Measurements from ENCODE around the gene NUP98.
"Not testable (repeated sequence)": the region's sequence is repeated elsewhere in the genome, so short reads cannot be mapped to it uniquely, and the experiment has no call there.

NUP98 gene

GRCh38 chr11:3799143-3799542 lies 1.8 kb upstream of the NUP98 start:
- Mint-ChIP-seq H3K4me1 (peaks cover 15% of the 10 kb centered on the region), H3K27me3 (no peaks in the 10 kb centered on the region), H3K9me3 (no peaks in the 10 kb centered on the region), H3K27ac (peak overlapping the region; percentile 95), H3K4me3 (peak overlapping the region; percentile 92), H3K36me3 (no peaks in the 10 kb centered on the region)
- ATAC-seq (ENCODE audit: low read depth) (no peak), DNase-seq (ENCODE audit: low spot score in 2 of 2) (no peak)

DNA sequence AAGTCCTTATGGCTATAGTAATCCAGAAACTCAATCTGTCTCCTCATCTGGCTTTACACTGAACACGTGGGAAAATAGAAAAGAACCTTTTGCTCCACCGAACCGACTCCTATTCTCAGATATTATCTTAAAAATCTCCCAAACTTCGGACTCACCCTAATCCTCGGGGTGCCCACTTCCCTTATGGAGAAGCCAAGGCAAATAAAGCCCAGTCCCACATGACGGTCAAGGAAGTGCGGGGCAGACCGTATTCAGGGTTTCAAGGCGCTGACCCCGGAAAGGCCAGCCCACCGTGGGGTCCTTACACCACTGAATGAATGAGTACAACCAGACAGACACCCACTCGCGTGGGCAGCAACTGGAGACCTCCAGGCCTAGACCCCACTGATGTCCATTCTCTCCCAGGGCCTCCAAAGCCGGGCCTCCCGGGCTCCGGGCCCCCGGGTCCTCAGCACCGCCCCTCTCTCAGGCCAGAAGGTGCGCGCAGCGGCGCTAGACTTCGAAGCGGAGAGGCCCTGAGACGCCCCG lies 489 bp downstream of the NUP98 start:
- peak; percentile 31 for ATAC-seq (ENCODE audit: low read depth)
- DNase-seq (ENCODE audit: low spot score in 2 of 2): no peak
- H3K4me1 Mint-ChIP-seq: peaks cover 15% of the 10 kb centered on the region
- H3K27ac Mint-ChIP-seq: peak overlapping the region; percentile 95
- H3K9me3 Mint-ChIP-seq: no peaks in the 10 kb centered on the region
- peaks cover 5% of the 10 kb centered on the region for H3K36me3 Mint-ChIP-seq
- peak overlapping the region; percentile 92 for H3K4me3 Mint-ChIP-seq
- H3K27me3 Mint-ChIP-seq: no peaks in the 10 kb centered on the region

- DNase-seq (ENCODE audit: low spot score in 2 of 2) (no peak), ATAC-seq (ENCODE audit: low read depth) (no peak)
- Mint-ChIP-seq H3K36me3 (peaks cover 5% of the 10 kb centered on the region), H3K27ac (peak overlapping the region; percentile 95), H3K4me1 (peaks cover 15% of the 10 kb centered on the region), H3K9me3 (no peaks in the 10 kb centered on the region), H3K4me3 (peak overlapping the region; percentile 92), H3K27me3 (no peaks in the 10 kb centered on the region)
Observed at GRCh38 chr11:3796346-3796745, 1.0 kb downstream of the NUP98 start.

GRCh38 chr11:3796002-3796311 lies 1.4 kb downstream of the NUP98 start:
- Mint-ChIP-seq H3K36me3 (peaks cover 5% of the 10 kb centered on the region), H3K4me1 (peaks cover 15% of the 10 kb centered on the region), H3K27ac (peak overlapping the region; percentile 95), H3K4me3 (peak overlapping the region; percentile 92), H3K27me3 (no peaks in the 10 kb centered on the region), H3K9me3 (no peaks in the 10 kb centered on the region)
- no peak for DNase-seq (ENCODE audit: low spot score in 2 of 2)
- no peak for ATAC-seq (ENCODE audit: low read depth)

DNA sequence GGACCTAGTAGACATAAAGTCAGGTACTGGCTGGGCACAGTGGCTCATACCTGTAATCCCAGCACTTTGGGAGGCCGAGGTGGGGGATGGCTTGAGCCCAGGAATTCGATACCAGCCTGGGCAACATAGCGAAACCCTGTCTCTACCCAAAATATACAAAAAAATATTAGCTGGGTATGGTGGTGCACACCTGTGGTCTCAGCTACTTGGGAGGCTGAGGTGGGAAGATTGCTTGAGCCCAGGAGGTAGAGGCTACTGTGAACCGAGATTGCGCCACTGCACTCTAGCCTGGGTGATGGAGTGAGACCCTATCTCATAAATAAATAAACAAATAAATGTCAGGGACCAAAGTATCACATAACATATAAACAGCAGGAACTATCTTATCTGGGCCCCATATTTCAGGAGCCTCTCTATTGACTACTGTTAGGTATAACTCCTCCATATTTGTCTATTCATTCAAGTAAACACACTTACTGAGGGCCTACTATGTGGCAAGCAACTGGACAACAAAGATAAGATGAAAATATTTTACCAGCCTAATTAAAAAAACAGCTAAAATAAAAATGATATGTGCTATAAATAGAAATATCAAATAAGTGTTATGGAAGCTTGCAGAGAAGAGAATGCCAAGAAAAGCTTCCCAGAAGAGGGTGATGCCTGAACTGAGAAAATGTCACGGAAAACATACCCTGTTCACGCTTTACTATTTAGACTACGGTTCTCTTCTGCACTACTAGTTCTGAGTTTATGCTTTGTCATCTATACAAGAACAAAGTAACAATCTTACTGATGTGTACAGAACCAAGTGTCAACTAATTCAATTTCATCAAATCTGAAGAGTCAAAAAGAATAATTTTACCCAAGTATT lies 2.0 kb downstream of the NUP98 start:
- peak overlapping the region; percentile 95 for H3K27ac Mint-ChIP-seq
- no peak for DNase-seq (ENCODE audit: low spot score in 2 of 2)
- no peaks in the 10 kb centered on the region for H3K27me3 Mint-ChIP-seq
- no peaks in the 10 kb centered on the region for H3K9me3 Mint-ChIP-seq
- peaks cover 5% of the 10 kb centered on the region for H3K36me3 Mint-ChIP-seq
- ATAC-seq (ENCODE audit: low read depth): no peak
- peaks cover 15% of the 10 kb centered on the region for H3K4me1 Mint-ChIP-seq
- H3K4me3 Mint-ChIP-seq: peak overlapping the region; percentile 92

DNA sequence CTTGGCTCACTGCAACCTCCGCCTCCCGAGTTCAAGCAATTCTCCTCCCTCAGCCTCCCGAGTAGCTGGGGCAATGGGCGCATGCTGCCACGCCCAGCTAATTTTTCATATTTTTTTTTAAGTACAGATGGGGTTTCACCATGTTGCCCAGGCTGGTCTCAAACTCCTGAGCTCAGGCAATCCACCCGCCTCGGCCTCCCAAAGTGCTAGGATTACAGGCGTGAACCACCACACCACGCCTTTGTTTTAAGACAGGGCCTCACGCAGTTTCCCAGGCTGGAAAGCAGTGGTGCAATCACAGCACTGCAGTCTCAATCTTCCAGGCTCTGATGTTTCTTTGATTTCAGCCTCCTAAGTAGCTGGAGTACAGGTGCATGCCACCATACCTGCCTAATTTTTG lies 3.0 kb downstream of the NUP98 start:
- not testable (repeated sequence) for H3K9me3 Mint-ChIP-seq; H3K27me3 Mint-ChIP-seq; DNase-seq (ENCODE audit: low spot score in 2 of 2); ATAC-seq (ENCODE audit: low read depth); H3K36me3 Mint-ChIP-seq; H3K4me3 Mint-ChIP-seq
- H3K27ac Mint-ChIP-seq: peak overlapping the region; percentile 47
- H3K4me1 Mint-ChIP-seq: peaks cover 15% of the 10 kb centered on the region

- no peak for DNase-seq (ENCODE audit: low spot score in 2 of 2)
- peaks cover 10% of the 10 kb centered on the region for H3K36me3 Mint-ChIP-seq
- no peak for ATAC-seq (ENCODE audit: low read depth)
- H3K4me3 Mint-ChIP-seq: no peak overlapping the region
- H3K4me1 Mint-ChIP-seq: peaks cover 26% of the 10 kb centered on the region
- H3K27me3 Mint-ChIP-seq: no peaks in the 10 kb centered on the region
- H3K27ac Mint-ChIP-seq: peak overlapping the region; percentile 86
- no peaks in the 10 kb centered on the region for H3K9me3 Mint-ChIP-seq
Observed at GRCh38 chr11:3786781-3787428, 10.4 kb downstream of the NUP98 start.

DNA sequence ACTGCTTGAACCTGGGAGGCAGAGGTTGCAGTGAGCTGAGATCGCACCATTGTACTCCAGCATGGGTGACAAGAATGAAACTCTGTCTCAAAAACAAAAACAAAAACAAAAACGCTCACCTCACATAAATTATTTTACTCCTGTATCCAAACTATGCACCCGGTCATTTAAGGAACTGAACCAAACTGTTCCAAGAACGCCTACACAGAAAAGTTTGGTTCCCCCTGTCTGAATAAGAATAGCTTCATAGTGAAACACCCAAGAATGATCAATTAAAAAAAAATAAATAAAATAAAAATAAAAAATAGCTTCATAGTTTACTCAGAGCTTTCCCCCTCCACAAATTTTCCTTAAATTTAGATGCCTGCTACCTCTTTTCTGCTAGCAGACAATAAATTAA lies 13.7 kb downstream of the NUP98 start:
- Mint-ChIP-seq H3K27me3 (no peaks in the 10 kb centered on the region), H3K27ac (peak overlapping the region; percentile 17), H3K36me3 (peaks cover 15% of the 10 kb centered on the region), H3K4me3 (no peak overlapping the region), H3K9me3 (no peaks in the 10 kb centered on the region), H3K4me1 (peaks cover 24% of the 10 kb centered on the region)
- DNase-seq (ENCODE audit: low spot score in 2 of 2): no peak
- no peak for ATAC-seq (ENCODE audit: low read depth)

GRCh38 chr11:3782963-3783362 lies 14.4 kb downstream of the NUP98 start:
- ATAC-seq (ENCODE audit: low read depth) (no peak), DNase-seq (ENCODE audit: low spot score in 2 of 2) (no peak)
- peaks cover 23% of the 10 kb centered on the region for H3K4me1 Mint-ChIP-seq
- no peak overlapping the region for H3K4me3 Mint-ChIP-seq
- peaks cover 20% of the 10 kb centered on the region for H3K36me3 Mint-ChIP-seq
- no peaks in the 10 kb centered on the region for H3K9me3 Mint-ChIP-seq
- H3K27me3 Mint-ChIP-seq: no peaks in the 10 kb centered on the region
- H3K27ac Mint-ChIP-seq: no peak overlapping the region

GRCh38 chr11:3781423-3781822 lies 15.9 kb downstream of the NUP98 start:
- Mint-ChIP-seq H3K36me3 (peaks cover 19% of the 10 kb centered on the region), H3K9me3 (no peaks in the 10 kb centered on the region), H3K27me3 (no peaks in the 10 kb centered on the region), H3K27ac (peak overlapping the region; percentile 17), H3K4me3 (no peak overlapping the region), H3K4me1 (peaks cover 13% of the 10 kb centered on the region)
- ATAC-seq (ENCODE audit: low read depth): no peak
- no peak for DNase-seq (ENCODE audit: low spot score in 2 of 2)

- no peak for ATAC-seq (ENCODE audit: low read depth)
- H3K4me1 Mint-ChIP-seq: no peaks in the 10 kb centered on the region
- DNase-seq (ENCODE audit: low spot score in 2 of 2): no peak
- H3K36me3 Mint-ChIP-seq: peaks cover 26% of the 10 kb centered on the region
- no peak overlapping the region for H3K4me3 Mint-ChIP-seq
- H3K9me3 Mint-ChIP-seq: no peaks in the 10 kb centered on the region
- no peak overlapping the region for H3K27ac Mint-ChIP-seq
- H3K27me3 Mint-ChIP-seq: no peaks in the 10 kb centered on the region
Observed at GRCh38 chr11:3775736-3776406, 21.5 kb downstream of the NUP98 start.

DNA sequence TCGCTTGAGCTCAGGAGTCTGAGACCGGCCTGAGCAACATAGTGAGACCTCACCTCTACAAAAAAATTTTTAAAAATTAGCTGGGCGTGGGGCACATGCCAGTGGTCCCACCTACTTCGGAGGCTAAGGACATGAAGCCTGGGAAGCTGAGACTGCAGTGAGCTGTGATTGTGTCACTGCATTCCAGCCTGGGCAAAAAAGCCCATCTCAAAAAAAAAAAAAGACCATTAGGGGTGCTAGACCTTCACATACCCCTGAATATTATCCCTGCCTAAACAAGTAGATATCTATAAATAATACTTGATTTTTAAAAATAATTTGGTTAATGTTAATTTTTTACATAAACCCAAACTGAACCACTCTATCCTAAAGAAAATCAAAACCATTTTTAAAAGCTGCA lies 24.2 kb downstream of the NUP98 start:
- no peak for ATAC-seq (ENCODE audit: low read depth)
- H3K27me3 Mint-ChIP-seq: no peaks in the 10 kb centered on the region
- no peaks in the 10 kb centered on the region for H3K9me3 Mint-ChIP-seq
- peaks cover 26% of the 10 kb centered on the region for H3K36me3 Mint-ChIP-seq
- DNase-seq (ENCODE audit: low spot score in 2 of 2): no peak
- H3K4me3 Mint-ChIP-seq: no peak overlapping the region
- no peak overlapping the region for H3K27ac Mint-ChIP-seq
- H3K4me1 Mint-ChIP-seq: no peaks in the 10 kb centered on the region

- Mint-ChIP-seq H3K9me3 (no peaks in the 10 kb centered on the region), H3K36me3 (peaks cover 33% of the 10 kb centered on the region), H3K27me3 (no peaks in the 10 kb centered on the region), H3K27ac (peak overlapping the region; percentile 62), H3K4me3 (no peak overlapping the region), H3K4me1 (no peaks in the 10 kb centered on the region)
- DNase-seq (ENCODE audit: low spot score in 2 of 2): no peak
- no peak for ATAC-seq (ENCODE audit: low read depth)
Observed at GRCh38 chr11:3767536-3767935, 29.8 kb downstream of the NUP98 start.

GRCh38 chr11:3766836-3767235 lies 30.5 kb downstream of the NUP98 start:
- peaks cover 35% of the 10 kb centered on the region for H3K36me3 Mint-ChIP-seq

More at GRCh38 chr11:3766836-3767235, 30.5 kb downstream of the NUP98 start:
- H3K4me3 Mint-ChIP-seq; H3K4me1 Mint-ChIP-seq; DNase-seq (ENCODE audit: low spot score in 2 of 2); H3K27me3 Mint-ChIP-seq; H3K27ac Mint-ChIP-seq; ATAC-seq (ENCODE audit: low read depth); H3K9me3 Mint-ChIP-seq: not testable (repeated sequence)
